CD4-positive, alpha-beta memory T cell (primary cell): Measurements from ENCODE around the gene LAMA3. TPM values are rescaled to one million over a fixed set of nuclear protein-coding genes. Genes with fewer than 3 reads are reported as not detected.

ENCODE experiments used
- CTCF ChIA-PET: fragments of 350-600 bp; sonication (Branson Sonifier 250); formaldehyde crosslinking; loops from one replicate; lab custom pipeline; 2021; ENCODE audit warnings: inconsistent platforms; ENCODE audit not compliant: partially characterized antibody; lab: Charles Lee
- POLR2A ChIA-PET: fragments of 350-600 bp; sonication (Branson Sonifier 250); formaldehyde crosslinking; loops from one replicate; lab custom pipeline; 2021; ENCODE audit not compliant: partially characterized antibody; lab: Charles Lee
- DNase-seq, 5 donors: peaks; one replicate each; pipeline versions ENCODE4 v3.0.0 to v3.0.0-alpha.2; 2020 to 2022; ENCODE audit warnings: mixed read lengths in 1 of 5
- H3K27ac ChIP-seq: one replicate; pipeline ENCODE4 v1.7.0; 2013; ENCODE audit warnings: low read depth, low read length
- H3K27me3 ChIP-seq: 2 replicates; pipeline ENCODE4 v1.7.0; 2013; ENCODE audit warnings: mild to moderate bottlenecking, low read length, moderate library complexity; ENCODE audit not compliant: insufficient read depth
- H3K36me3 ChIP-seq: 2 replicates; pipeline ENCODE4 v1.7.0; 2013; ENCODE audit warnings: mild to moderate bottlenecking, low read length, moderate library complexity; ENCODE audit not compliant: insufficient read depth
- H3K4me1 ChIP-seq: 2 replicates; pipeline ENCODE4 v1.7.0; 2013; ENCODE audit warnings: mild to moderate bottlenecking, low read length, moderate library complexity; ENCODE audit not compliant: insufficient read depth
- H3K4me3 ChIP-seq, 2 donors: one replicate each; pipeline ENCODE4 v1.7.0; 2013; ENCODE audit warnings: low read length in 2 of 2, mild to moderate bottlenecking in 1 of 2
- H3K9me3 ChIP-seq, 2 donors: one replicate each; pipeline ENCODE4 v1.7.0; 2013; ENCODE audit warnings: low read length in 2 of 2, control low read depth in 1 of 2; ENCODE audit not compliant: control insufficient read depth in 1 of 2
- H3K27ac Mint-ChIP-seq, 7 donors: one replicate each; pipeline ENCODE4 v1.8.0; 2020 to 2021; ENCODE audit warnings: mixed read lengths in 7 of 7, mild to moderate bottlenecking in 6 of 7, inconsistent platforms in 3 of 7, moderate library complexity in 3 of 7
- H3K27me3 Mint-ChIP-seq, 2 donors: one replicate each; pipeline ENCODE4 v1.8.0; 2020 to 2021; ENCODE audit warnings: mixed read lengths in 2 of 2
- H3K36me3 Mint-ChIP-seq, 2 donors: one replicate each; pipeline ENCODE4 v1.8.0; 2020 to 2021; ENCODE audit warnings: mixed read lengths in 2 of 2, inconsistent platforms in 1 of 2, mild to moderate bottlenecking in 1 of 2
- H3K4me1 Mint-ChIP-seq, 4 donors: one replicate each; pipeline ENCODE4 v1.8.0; 2020 to 2021; ENCODE audit warnings: mixed read lengths in 4 of 4, mild to moderate bottlenecking in 1 of 4
- H3K4me3 Mint-ChIP-seq, 8 donors: one replicate each; pipeline ENCODE4 v1.8.0; 2020 to 2021; ENCODE audit warnings: mixed read lengths in 8 of 8, mild to moderate bottlenecking in 7 of 8, moderate library complexity in 6 of 8, inconsistent platforms in 3 of 8
- H3K9me3 Mint-ChIP-seq, 8 donors: one replicate each; pipeline ENCODE4 v1.8.0; 2020 to 2021; ENCODE audit warnings: mixed read lengths in 8 of 8, mild to moderate bottlenecking in 5 of 8, inconsistent platforms in 3 of 8, moderate library complexity in 1 of 8
- intact Hi-C: fragments of 100-400 bp; cut with micrococcal nuclease; formaldehyde crosslinking; loops from one replicate; pipeline ENCODE4 v1.15.1; 2023
- polyA plus RNA-seq, 2 donors: library from polyadenylated mRNA; unstranded; fragments of 300-500 nt; fragmentation: Illumina TruSeq; gene quantifications; one replicate each; pipeline ENCODE4 v1.2.3, GENCODE V29; 2021
- total RNA-seq, 2 experiments: library from RNA; stranded (reverse); gene quantifications; one replicate each; pipeline ENCODE4 v1.2.3, GENCODE V29; 2021

The LAMA3 gene
- total RNA-seq: not detected
- not detected for polyA plus RNA-seq

GRCh38 chr18:23689031-23689615 lies at the start of gene LAMA3:
TSS of gene LAMA3 (plus strand) at chr18:23689453. CDS start at chr18:23689684, 231 bp downstream.
- Mint-ChIP-seq H3K9me3 (no peaks in the 10 kb centered on the region), H3K4me1 (peaks cover 6 to 10% (median 7%) of the 10 kb centered on the region in 4 donors), H3K36me3 (no peaks in the 10 kb centered on the region), H3K27me3 (peaks cover 32 to 33% of the 10 kb centered on the region in 2 donors), H3K27ac (no peak within 1 kb of the TSS), H3K4me3 (peak within 1 kb of the TSS; percentile 70 to 82 (median 80))
- peaks cover 16% of the 10 kb centered on the region for H3K27me3 ChIP-seq
- peak within 1 kb of the TSS in 1 of 2 donors; percentile 30 for H3K4me3 ChIP-seq
- CTCF ChIA-PET: interaction anchor here (1.5 kb wide), 1 partner anchor 68 kb away, joined by 4 read pairs; no protein-coding TSS in a partner anchor
- POLR2A ChIA-PET: no interaction called here
- no peaks in the 10 kb centered on the region for H3K36me3 ChIP-seq
- intact Hi-C loops: no loop called here
- peaks cover 8% of the 10 kb centered on the region for H3K4me1 ChIP-seq
- DNase-seq: peak in 4 of 5 donors; percentile 29 to 40 (median 30)
- no peaks in the 10 kb centered on the region for H3K9me3 ChIP-seq
- H3K27ac ChIP-seq: no peak within 1 kb of the TSS

- no peaks in the 10 kb centered on the region for H3K27me3 ChIP-seq
- Mint-ChIP-seq H3K36me3 (no peaks in the 10 kb centered on the region), H3K9me3 (peaks cover 0 to 5% (median 0%) of the 10 kb centered on the region in 8 donors), H3K4me1 (peaks cover 0 to 4% (median 3%) of the 10 kb centered on the region in 4 donors), H3K4me3 (no peak overlapping the region), H3K27ac (no peak overlapping the region), H3K27me3 (peaks cover 0 to 3% of the 10 kb centered on the region in 2 donors)
- no peaks in the 10 kb centered on the region for H3K36me3 ChIP-seq
- no peaks in the 10 kb centered on the region for H3K4me1 ChIP-seq
- no peaks in the 10 kb centered on the region for H3K9me3 ChIP-seq
- H3K27ac ChIP-seq: no peak overlapping the region
- ChIA-PET POLR2A (no interaction called here), CTCF (interaction anchor here (1.5 kb wide), 1 partner anchor 11 kb away, joined by 3 read pairs; no protein-coding TSS in a partner anchor)
- intact Hi-C loops: no loop called here
- H3K4me3 ChIP-seq: no peak overlapping the region
- no peak for DNase-seq
These were observed 49.2 kb upstream of the LAMA3 start for GRCh38 chr18:23640052-23640451.

GRCh38 chr18:23641143-23641720 lies 48.0 kb upstream of the LAMA3 start:
- H3K27me3 Mint-ChIP-seq: peaks cover 0 to 3% of the 10 kb centered on the region in 2 donors
- H3K4me1 Mint-ChIP-seq: no peaks in the 10 kb centered on the region
- POLR2A ChIA-PET: interaction anchor here (0.5 kb wide), 1 partner anchor 74 kb away, joined by 4 read pairs; no protein-coding TSS in a partner anchor
- no peak overlapping the region for H3K4me3 ChIP-seq
- H3K36me3 Mint-ChIP-seq: no peaks in the 10 kb centered on the region
- CTCF ChIA-PET: interaction anchor here (0.9 to 1.0 kb wide), 2 partner anchors 10 to 19 kb away, joined by 3 read pairs; no protein-coding TSS in a partner anchor
- no peak overlapping the region for H3K4me3 Mint-ChIP-seq
- no peaks in the 10 kb centered on the region for H3K36me3 ChIP-seq
- H3K9me3 ChIP-seq: no peaks in the 10 kb centered on the region
- H3K27ac Mint-ChIP-seq: no peak overlapping the region
- no peaks in the 10 kb centered on the region for H3K27me3 ChIP-seq
- no peak for DNase-seq
- no peaks in the 10 kb centered on the region for H3K4me1 ChIP-seq
- peaks cover 0 to 5% (median 0%) of the 10 kb centered on the region in 8 donors for H3K9me3 Mint-ChIP-seq
- intact Hi-C loops: no loop called here
- no peak overlapping the region for H3K27ac ChIP-seq

GRCh38 chr18:23641937-23642666 lies 47.2 kb upstream of the LAMA3 start:
- Mint-ChIP-seq H3K9me3 (peaks cover 0 to 5% (median 0%) of the 10 kb centered on the region in 8 donors), H3K4me3 (no peak overlapping the region), H3K4me1 (no peaks in the 10 kb centered on the region), H3K27ac (no peak overlapping the region), H3K27me3 (peaks cover 0 to 3% of the 10 kb centered on the region in 2 donors), H3K36me3 (no peaks in the 10 kb centered on the region)
- CTCF ChIA-PET: interaction anchor here (1.0 kb wide), 1 partner anchor 20 kb away, joined by 3 read pairs; no protein-coding TSS in a partner anchor
- no peaks in the 10 kb centered on the region for H3K27me3 ChIP-seq
- H3K27ac ChIP-seq: no peak overlapping the region
- no peak for DNase-seq
- H3K4me3 ChIP-seq: no peak overlapping the region
- no peaks in the 10 kb centered on the region for H3K9me3 ChIP-seq
- POLR2A ChIA-PET: no interaction called here
- no peaks in the 10 kb centered on the region for H3K4me1 ChIP-seq
- intact Hi-C loops: no loop called here
- H3K36me3 ChIP-seq: no peaks in the 10 kb centered on the region

GRCh38 chr18:23643815-23644490 lies 45.3 kb upstream of the LAMA3 start:
- H3K4me1 Mint-ChIP-seq: no peaks in the 10 kb centered on the region
- H3K27me3 Mint-ChIP-seq: no peaks in the 10 kb centered on the region
- no peaks in the 10 kb centered on the region for H3K36me3 Mint-ChIP-seq
- peaks cover 0 to 5% (median 0%) of the 10 kb centered on the region in 8 donors for H3K9me3 Mint-ChIP-seq
- Histone ChIP-seq H3K4me3 (no peak overlapping the region), H3K27ac (no peak overlapping the region), H3K36me3 (no peaks in the 10 kb centered on the region), H3K9me3 (no peaks in the 10 kb centered on the region), H3K4me1 (no peaks in the 10 kb centered on the region), H3K27me3 (no peaks in the 10 kb centered on the region)
- intact Hi-C loops: no loop called here
- no peak overlapping the region for H3K4me3 Mint-ChIP-seq
- DNase-seq: no peak
- POLR2A ChIA-PET: no interaction called here
- CTCF ChIA-PET: interaction anchor here (1.1 to 1.2 kb wide), 2 partner anchors 19 to 64 kb away, joined by 3 to 4 read pairs; no protein-coding TSS in a partner anchor
- peak overlapping the region in 1 of 7 donors; percentile 49 for H3K27ac Mint-ChIP-seq

- no peak overlapping the region for H3K4me3 ChIP-seq
- DNase-seq: no peak
- intact Hi-C loops: no loop called here
- no peaks in the 10 kb centered on the region for H3K36me3 ChIP-seq
- Mint-ChIP-seq H3K4me1 (peaks cover 0 to 5% (median 0%) of the 10 kb centered on the region in 4 donors), H3K27me3 (no peaks in the 10 kb centered on the region), H3K9me3 (peaks cover 0 to 5% (median 0%) of the 10 kb centered on the region in 8 donors), H3K4me3 (no peak overlapping the region), H3K27ac (no peak overlapping the region), H3K36me3 (no peaks in the 10 kb centered on the region)
- no peaks in the 10 kb centered on the region for H3K9me3 ChIP-seq
- H3K27ac ChIP-seq: no peak overlapping the region
- H3K4me1 ChIP-seq: no peaks in the 10 kb centered on the region
- ChIA-PET POLR2A (no interaction called here), CTCF (no interaction called here)
- H3K27me3 ChIP-seq: no peaks in the 10 kb centered on the region
These were observed 43.6 kb upstream of the LAMA3 start for GRCh38 chr18:23645568-23646175.
